SH-SY5Y (cell line): ENCODE measurements around the gene PARD3.

Experiments
- GATA2 ChIP-seq: IDR thresholded peaks from 2 replicates; pipeline ENCODE4 v1.6.1; 2011; ENCODE audit warnings: mild to moderate bottlenecking, low read depth, low read length
- GATA3 ChIP-seq: IDR thresholded peaks from 2 replicates; pipeline ENCODE4 v1.6.1; 2011; ENCODE audit warnings: low read depth, mild to moderate bottlenecking, low read length, moderate library complexity

DNA sequence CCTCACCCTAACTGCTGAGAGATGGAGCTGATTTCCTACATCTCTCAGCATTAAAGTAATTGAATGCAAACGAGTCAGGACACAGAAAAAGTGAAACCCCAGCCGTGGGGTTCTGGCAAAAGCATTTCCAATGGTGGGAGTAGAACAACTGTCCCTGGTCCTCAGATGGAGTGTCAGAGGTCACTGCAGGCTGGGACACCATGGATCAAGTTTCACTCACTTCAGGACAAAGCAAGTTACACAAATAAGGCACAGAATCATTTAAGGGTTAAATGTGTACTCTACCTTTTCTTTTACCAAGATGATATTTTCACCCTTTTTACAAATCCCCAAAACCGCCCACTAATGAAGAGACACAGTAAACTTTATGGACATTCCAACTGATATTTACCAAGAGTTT lies 607.8 kb downstream of the PARD3 start:
- no peak for TF ChIP-seq GATA2
- TF ChIP-seq GATA3, result no peak
